ENCODE measurements around the gene KDELR1. TPM values are rescaled to one million over a fixed set of nuclear protein-coding genes. Genes with fewer than 3 reads are reported as not detected.
A peak's percentile ranks its signal among the peaks of the same experiment; 100 is the strongest.

Gene KDELR1
- polyA plus RNA-seq, 4 donors: 231 to 265 (median 243) TPM

DNA sequence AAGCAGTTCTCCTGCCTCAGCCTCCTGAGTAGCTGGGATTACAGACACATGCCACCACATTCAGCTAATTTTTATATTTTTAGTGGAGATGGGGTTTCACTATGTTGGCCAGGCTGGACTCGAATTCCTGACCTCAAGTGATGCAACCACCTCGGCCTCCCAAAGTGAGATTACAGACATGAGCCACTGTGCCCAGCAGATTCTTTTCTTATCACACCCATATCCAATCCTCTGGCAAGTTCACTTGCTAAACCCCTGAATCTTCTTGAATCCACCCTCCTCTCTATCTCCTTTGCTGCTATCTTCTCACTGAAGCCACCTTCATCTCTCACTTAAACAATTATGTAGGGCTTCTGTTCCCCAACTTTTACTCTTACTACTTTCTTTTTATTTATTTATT lies 45.2 kb downstream of the KDELR1 start:
- DNase-seq (ENCODE audit: low read depth in 4 of 4, low spot score in 3 of 4): no peak

DNA sequence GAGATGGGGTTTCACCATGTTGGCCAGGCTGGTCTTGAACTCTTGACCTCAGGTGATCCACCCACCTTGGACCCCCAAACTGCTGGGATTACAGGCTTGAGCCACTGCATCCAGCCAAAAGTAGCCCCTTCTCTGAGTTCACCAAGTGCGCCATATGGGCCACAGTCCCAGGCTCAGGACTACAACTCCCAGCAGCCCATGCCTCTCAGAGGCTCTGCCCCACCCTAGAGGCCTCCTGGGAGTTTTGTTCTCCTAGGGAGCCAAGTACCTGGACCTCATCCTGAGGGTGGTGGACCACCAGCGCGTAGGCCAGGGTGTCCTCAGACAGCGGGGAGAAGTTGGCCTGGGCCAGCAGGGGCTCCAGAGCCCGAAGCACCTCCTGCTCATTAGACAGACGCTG lies 46.5 kb downstream of the KDELR1 start:
- no peak for DNase-seq (ENCODE audit: low read depth in 4 of 4, low spot score in 3 of 4)

GRCh38 chr19:48342841-48343540 lies 48.4 kb downstream of the KDELR1 start:
- no peak for DNase-seq (ENCODE audit: low read depth in 4 of 4, low spot score in 3 of 4)

GRCh38 chr19:48342414-48342738 lies 49.0 kb downstream of the KDELR1 start:
- no peak for DNase-seq (ENCODE audit: low read depth in 4 of 4, low spot score in 3 of 4)

DNA sequence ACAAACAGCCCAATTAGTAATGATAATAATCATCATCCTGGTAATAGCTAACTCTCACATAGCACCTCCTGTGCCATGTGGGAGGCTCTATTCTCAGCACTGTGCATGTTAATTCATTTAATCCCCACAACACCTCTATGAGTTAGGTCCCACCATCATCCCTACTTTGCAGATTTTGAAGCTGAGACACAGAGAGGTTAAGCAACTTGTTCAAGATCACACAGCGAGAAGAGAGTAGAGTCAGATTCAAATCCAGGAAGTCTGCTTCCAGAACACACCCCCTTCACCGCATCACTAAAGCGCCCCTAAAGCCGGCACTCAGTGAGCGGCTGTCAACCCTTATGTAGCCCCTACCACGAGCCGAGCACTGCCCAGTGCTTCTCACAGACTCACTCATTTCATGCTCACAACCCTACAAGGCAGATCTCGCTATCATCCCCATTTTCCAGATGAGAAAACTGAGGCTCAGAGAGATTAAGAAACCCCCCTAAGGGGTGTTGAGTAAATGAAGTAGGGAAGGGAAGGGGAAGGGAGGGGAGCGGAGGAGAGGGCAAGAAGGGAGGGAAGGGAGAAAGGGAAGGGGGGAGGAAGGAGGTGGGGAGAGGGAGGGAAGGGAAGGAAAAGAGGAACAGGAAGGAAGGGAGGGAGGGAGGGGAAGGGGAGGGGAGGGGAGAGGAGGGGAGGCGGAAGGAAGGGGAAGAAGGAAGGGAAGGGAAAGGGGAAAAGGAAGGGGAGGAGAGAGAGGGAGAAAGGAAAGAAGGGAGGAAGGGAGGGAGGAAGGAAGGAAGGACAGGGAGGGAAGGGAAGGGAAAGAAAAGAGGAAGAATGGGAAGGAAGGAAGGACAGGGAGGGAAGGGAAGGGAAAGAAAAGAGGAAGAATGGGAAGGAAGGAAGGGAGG lies 49.6 kb downstream of the KDELR1 start:
- no peak for DNase-seq (ENCODE audit: low read depth in 4 of 4, low spot score in 3 of 4)

GRCh38 chr19:48340995-48341394 lies 50.4 kb downstream of the KDELR1 start:
- DNase-seq (ENCODE audit: low read depth in 4 of 4, low spot score in 3 of 4): no peak

GRCh38 chr19:48338802-48339503 lies 52.4 kb downstream of the KDELR1 start:
- DNase-seq (ENCODE audit: low read depth in 4 of 4, low spot score in 3 of 4): no peak

GRCh38 chr19:48338253-48338755 lies 53.0 kb downstream of the KDELR1 start:
- DNase-seq (ENCODE audit: low read depth in 4 of 4, low spot score in 3 of 4): no peak

DNA sequence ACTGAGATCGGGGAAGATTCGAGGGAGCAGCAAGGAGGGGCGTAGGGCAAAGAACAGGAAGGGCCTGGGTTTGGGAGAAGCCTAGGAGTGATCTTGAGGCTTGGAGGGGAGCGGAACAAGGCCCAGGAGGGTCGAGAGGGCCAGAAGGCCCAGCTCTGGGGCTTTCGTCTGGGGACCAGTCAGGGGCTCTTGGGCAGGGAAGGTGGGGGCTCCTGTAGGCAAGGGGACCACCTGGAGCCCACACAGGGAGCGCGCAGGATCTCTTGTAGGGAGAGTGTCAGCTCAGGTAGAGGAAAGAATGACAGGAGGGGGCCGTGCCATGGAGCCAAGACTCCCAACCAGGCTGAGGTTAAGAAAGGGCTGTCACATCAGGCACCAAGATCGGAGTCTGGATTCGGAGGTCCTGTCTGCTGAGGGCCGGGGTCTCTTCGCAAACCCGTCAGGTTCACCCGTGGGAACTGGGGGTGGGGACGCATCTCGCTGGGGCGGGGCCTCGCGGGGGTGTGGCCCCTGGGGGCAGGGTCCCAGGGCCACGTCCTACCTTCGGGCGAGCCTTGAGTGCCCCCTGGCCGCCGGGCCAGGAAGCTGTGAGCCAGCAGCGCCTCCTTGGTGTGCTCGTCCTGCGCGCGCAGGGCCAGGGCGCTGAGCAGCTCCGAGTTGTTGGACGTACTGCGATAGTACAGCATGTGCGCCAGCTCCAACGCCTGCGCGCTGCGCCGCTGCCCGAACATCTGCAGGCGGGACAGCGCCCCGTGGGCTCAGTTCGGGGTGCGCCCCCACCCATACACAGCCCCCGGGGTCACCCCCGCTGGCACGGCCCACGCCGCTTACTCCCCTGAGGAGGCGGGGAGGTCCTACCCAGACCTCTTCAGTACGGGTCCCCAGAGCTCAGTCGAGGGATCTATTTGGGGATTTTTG lies 57.6 kb downstream of the KDELR1 start:
- DNase-seq (ENCODE audit: low read depth in 4 of 4, low spot score in 3 of 4): peak in 1 of 4 donors; percentile 80

DNA sequence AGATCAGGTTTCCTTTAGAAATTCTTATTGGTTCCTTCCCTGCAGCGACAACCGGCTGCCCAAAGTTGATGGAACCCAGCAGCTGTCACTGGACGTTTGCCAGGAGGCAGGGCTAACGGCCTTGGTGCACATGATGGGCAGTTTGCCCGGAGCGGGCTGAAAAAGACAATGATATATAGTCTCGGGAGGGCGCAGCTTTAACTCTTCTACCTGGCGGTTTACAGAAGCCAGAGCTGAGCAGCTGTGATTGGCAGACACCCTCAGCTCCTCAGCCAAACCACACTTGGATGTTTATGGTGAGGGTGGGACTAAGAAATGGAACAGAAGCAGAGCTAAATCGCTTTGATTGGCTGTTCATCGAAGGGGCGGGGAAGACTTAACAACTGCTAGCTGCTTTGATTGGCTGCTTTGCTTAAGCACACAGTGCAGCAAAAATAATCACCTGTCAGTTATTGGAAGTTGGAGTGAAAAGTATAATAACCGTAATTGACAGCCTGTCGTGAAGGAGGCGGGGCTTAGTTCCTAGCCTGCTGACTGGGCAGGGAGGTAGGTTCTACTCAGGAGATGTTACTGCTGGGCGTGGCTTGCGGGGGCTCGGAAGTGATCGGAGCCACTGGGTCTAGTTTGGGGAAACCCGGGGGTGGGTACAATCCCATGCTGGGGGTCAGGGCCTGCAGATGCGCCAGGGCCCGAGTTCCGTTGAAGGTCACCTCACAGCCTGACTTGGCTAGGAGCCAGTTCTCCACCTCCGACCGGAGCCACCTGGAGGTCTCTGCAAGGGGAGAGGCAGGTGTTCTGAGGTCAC lies 58.5 kb downstream of the KDELR1 start:
- DNase-seq (ENCODE audit: low read depth in 4 of 4, low spot score in 3 of 4): peak; percentile 84 to 95 (median 91)

Other genes with a start within 250 kb of the KDELR1 start
- 10 to 100 TPM; 58.6 to 66.4 (median 61.0) TPM for gene LIG1, start 221.2 kb downstream of the KDELR1 start, polyA plus RNA-seq (ENCODE audit: insufficient read length in 4 of 4)
- gene ZSWIM9, start 220.9 kb downstream of the KDELR1 start, polyA plus RNA-seq (ENCODE audit: insufficient read length in 4 of 4): 10 to 100 TPM in 1 of 4 donors, 1 to 10 TPM in 3; 7.5 to 10.4 (median 8.8) TPM
- 10 to 100 TPM; 49.3 to 62.6 (median 58.7) TPM for gene CARD8, start 135.6 kb downstream of the KDELR1 start, polyA plus RNA-seq (ENCODE audit: insufficient read length in 4 of 4)
- gene ZNF114, start 121.5 kb downstream of the KDELR1 start, polyA plus RNA-seq (ENCODE audit: insufficient read length in 4 of 4): 1 to 10 TPM; 6.1 to 9.0 (median 7.3) TPM
- gene EMP3, start 66.0 kb downstream of the KDELR1 start, polyA plus RNA-seq (ENCODE audit: insufficient read length in 4 of 4): 10 to 100 TPM; 56.2 to 83.3 (median 68.9) TPM
- 10 to 100 TPM in 2 of 4 donors, 1 to 10 TPM in 2; 8.9 to 14.1 (median 11.2) TPM for gene TMEM143, start 27.6 kb downstream of the KDELR1 start, polyA plus RNA-seq (ENCODE audit: insufficient read length in 4 of 4)
- 1 to 10 TPM in 1 of 4 donors, under 1 TPM in 3; 0.39 to 1.2 (median 0.54) TPM for gene SYNGR4, start 27.2 kb downstream of the KDELR1 start, polyA plus RNA-seq (ENCODE audit: insufficient read length in 4 of 4)
- gene GRIN2D, start 2.1 kb upstream of the KDELR1 start, polyA plus RNA-seq (ENCODE audit: insufficient read length in 4 of 4): under 1 TPM; 0.39 to 0.66 (median 0.54) TPM
- 10 to 100 TPM; 22.3 to 33.5 (median 25.9) TPM for gene GRWD1, start 54.4 kb upstream of the KDELR1 start, polyA plus RNA-seq (ENCODE audit: insufficient read length in 4 of 4)
- under 1 TPM; 0.60 to 0.77 (median 0.68) TPM for gene KCNJ14, start 64.0 kb upstream of the KDELR1 start, polyA plus RNA-seq (ENCODE audit: insufficient read length in 4 of 4)
- gene CYTH2, start 77.8 kb upstream of the KDELR1 start, polyA plus RNA-seq (ENCODE audit: insufficient read length in 4 of 4): 10 to 100 TPM; 79.6 to 89.5 (median 84.3) TPM
- 1 to 10 TPM; 1.7 to 3.6 (median 2.4) TPM for gene LMTK3, start 120.3 kb upstream of the KDELR1 start, polyA plus RNA-seq (ENCODE audit: insufficient read length in 4 of 4)
- under 1 TPM; 0.19 to 0.61 (median 0.38) TPM for gene SULT2B1, start 160.6 kb upstream of the KDELR1 start, polyA plus RNA-seq (ENCODE audit: insufficient read length in 4 of 4)
- gene SPACA4, start 215.2 kb upstream of the KDELR1 start, polyA plus RNA-seq (ENCODE audit: insufficient read length in 4 of 4): under 1 TPM in 1 of 4 donors, not detected in 3; 0.06 TPM
- 1 to 10 TPM in 3 of 4 donors, under 1 TPM in 1; 0.62 to 1.6 (median 1.1) TPM for gene FAM83E, start 223.5 kb upstream of the KDELR1 start, polyA plus RNA-seq (ENCODE audit: insufficient read length in 4 of 4)
- gene RPL18, start 227.6 kb upstream of the KDELR1 start, polyA plus RNA-seq (ENCODE audit: insufficient read length in 4 of 4): 1,000 to 10,000 TPM; 1,054 to 1,482 (median 1,060) TPM
- 10 to 100 TPM; 18.6 to 30.6 (median 21.0) TPM for gene SPHK2, start 228.0 kb upstream of the KDELR1 start, polyA plus RNA-seq (ENCODE audit: insufficient read length in 4 of 4)
- gene DBP, start 245.8 kb upstream of the KDELR1 start, polyA plus RNA-seq (ENCODE audit: insufficient read length in 4 of 4): 10 to 100 TPM; 11.6 to 14.7 (median 13.2) TPM